ENCODE measurements around the gene KANSL1. TPM values are rescaled to one million over a fixed set of nuclear protein-coding genes. Genes with fewer than 3 reads are reported as not detected.

KANSL1 gene
- total and polyA plus RNA-seq, 2 donors (not counting 1 experiment from before 2014, with no cell fraction given): 8.4 to 78.6 TPM

DNA sequence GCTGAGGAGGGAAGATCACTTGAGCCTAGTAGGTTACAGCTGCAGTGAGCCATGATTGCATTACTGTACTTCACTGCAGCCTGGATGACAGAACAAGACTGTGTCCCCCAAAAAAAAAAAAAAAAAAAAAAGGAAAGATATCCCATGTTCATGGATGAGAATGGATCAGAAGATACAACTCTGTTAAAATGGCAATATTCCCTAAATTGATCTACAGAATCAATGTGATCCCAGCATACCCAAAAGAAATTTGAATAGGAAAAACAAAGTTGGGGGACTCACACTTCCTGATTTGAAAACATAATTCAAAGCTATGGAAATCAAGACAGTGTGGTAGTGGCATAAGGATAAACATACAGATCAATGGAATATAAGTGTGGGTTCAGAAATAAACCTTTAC is 12.7 kb upstream of the KANSL1 start:
- H3K4me2 ChIP-seq (ENCODE audit: extremely low read depth, insufficient read depth, low read length): no peak overlapping the region
- no peak overlapping the region for H3K9ac ChIP-seq (ENCODE audit: insufficient read depth, low read length)
- H4K20me1 ChIP-seq (ENCODE audit: control insufficient read depth, extremely low read depth, insufficient read depth, low read length): peaks cover 2% of the 10 kb centered on the region
- H3K9me3 ChIP-seq (ENCODE audit: control insufficient read depth, insufficient read depth, low read depth, low read length): no peaks in the 10 kb centered on the region
- no peaks in the 10 kb centered on the region for H3K27me3 ChIP-seq (ENCODE audit: control insufficient read depth, insufficient read depth, low read length)
- no peak overlapping the region for H3K4me3 ChIP-seq (replicated peaks in 1 of 4; ENCODE audit: control extremely low read depth in 1 of 4, insufficient read depth in 1 of 4, low read depth in 3 of 4, low read length in 4 of 4)
- no peak overlapping the region for H3K27ac ChIP-seq (ENCODE audit: insufficient read depth, low read length)
- no peak overlapping the region for H2AFZ ChIP-seq (ENCODE audit: low read length)
- no peaks in the 10 kb centered on the region for H3K4me1 ChIP-seq (ENCODE audit: control insufficient read depth, extremely low read depth, insufficient read depth, low read length)
- TF ChIP-seq, protein P1, sequence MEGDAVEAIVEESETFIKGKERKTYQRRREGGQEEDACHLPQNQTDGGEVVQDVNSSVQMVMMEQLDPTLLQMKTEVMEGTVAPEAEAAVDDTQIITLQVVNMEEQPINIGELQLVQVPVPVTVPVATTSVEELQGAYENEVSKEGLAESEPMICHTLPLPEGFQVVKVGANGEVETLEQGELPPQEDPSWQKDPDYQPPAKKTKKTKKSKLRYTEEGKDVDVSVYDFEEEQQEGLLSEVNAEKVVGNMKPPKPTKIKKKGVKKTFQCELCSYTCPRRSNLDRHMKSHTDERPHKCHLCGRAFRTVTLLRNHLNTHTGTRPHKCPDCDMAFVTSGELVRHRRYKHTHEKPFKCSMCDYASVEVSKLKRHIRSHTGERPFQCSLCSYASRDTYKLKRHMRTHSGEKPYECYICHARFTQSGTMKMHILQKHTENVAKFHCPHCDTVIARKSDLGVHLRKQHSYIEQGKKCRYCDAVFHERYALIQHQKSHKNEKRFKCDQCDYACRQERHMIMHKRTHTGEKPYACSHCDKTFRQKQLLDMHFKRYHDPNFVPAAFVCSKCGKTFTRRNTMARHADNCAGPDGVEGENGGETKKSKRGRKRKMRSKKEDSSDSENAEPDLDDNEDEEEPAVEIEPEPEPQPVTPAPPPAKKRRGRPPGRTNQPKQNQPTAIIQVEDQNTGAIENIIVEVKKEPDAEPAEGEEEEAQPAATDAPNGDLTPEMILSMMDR (conservative IDR thresholded peaks at IDR 0.05 in 1 of 2, IDR thresholded peaks at IDR 0.05 in 1 of 2; ENCODE audit: low read depth in 1 of 2, low read length in 2 of 2): no peak
- TF ChIP-seq EZH2 (IDR thresholded peaks at IDR 0.05; ENCODE audit: low read length, missing control alignments): no peak
- peaks cover 2% of the 10 kb centered on the region for H3K36me3 ChIP-seq (ENCODE audit: control insufficient read depth, insufficient read depth, low read length)
- no peak for DNase-seq (ENCODE audit: low read depth in 2 of 2)
- H3K79me2 ChIP-seq (ENCODE audit: control insufficient read depth, insufficient read depth, low read length): peaks cover 29% of the 10 kb centered on the region

DNA sequence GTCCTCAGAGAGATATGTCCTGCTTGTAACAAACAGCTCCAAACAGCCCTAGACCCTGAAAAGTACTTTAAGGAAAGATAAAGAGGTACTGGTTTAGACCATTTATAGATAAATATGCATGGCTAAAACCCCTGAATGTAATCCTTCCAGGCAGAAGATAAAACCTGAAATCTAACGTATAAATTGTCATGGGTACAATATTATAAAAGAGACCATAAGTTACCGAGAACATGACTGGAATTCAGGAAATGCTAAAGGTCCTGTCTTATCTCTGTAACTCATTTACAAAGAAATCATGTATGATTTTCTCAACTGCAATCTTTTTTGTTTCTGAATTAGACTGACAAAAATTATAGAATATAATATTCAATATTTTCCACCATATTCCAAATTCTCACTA is 9.2 kb upstream of the KANSL1 start:
- TF ChIP-seq EZH2 (IDR thresholded peaks at IDR 0.05; ENCODE audit: low read length, missing control alignments): no peak
- TF ChIP-seq, protein P1 (conservative IDR thresholded peaks at IDR 0.05 in 1 of 2, IDR thresholded peaks at IDR 0.05 in 1 of 2; ENCODE audit: low read depth in 1 of 2, low read length in 2 of 2): no peak
- H2AFZ ChIP-seq (ENCODE audit: low read length): no peak overlapping the region
- H3K27me3 ChIP-seq (ENCODE audit: control insufficient read depth, insufficient read depth, low read length): no peaks in the 10 kb centered on the region
- no peak overlapping the region for H3K9ac ChIP-seq (ENCODE audit: insufficient read depth, low read length)
- H4K20me1 ChIP-seq (ENCODE audit: control insufficient read depth, extremely low read depth, insufficient read depth, low read length): peaks cover 2% of the 10 kb centered on the region
- H3K27ac ChIP-seq (ENCODE audit: insufficient read depth, low read length): no peak overlapping the region
- peaks cover 39% of the 10 kb centered on the region for H3K79me2 ChIP-seq (ENCODE audit: control insufficient read depth, insufficient read depth, low read length)
- no peak for DNase-seq (ENCODE audit: low read depth in 2 of 2)
- no peaks in the 10 kb centered on the region for H3K9me3 ChIP-seq (ENCODE audit: control insufficient read depth, insufficient read depth, low read depth, low read length)
- H3K4me2 ChIP-seq (ENCODE audit: extremely low read depth, insufficient read depth, low read length): no peak overlapping the region
- peaks cover 5% of the 10 kb centered on the region for H3K4me1 ChIP-seq (ENCODE audit: control insufficient read depth, extremely low read depth, insufficient read depth, low read length)
- H3K4me3 ChIP-seq (replicated peaks in 1 of 4; ENCODE audit: control extremely low read depth in 1 of 4, insufficient read depth in 1 of 4, low read depth in 3 of 4, low read length in 4 of 4): no peak overlapping the region
- H3K36me3 ChIP-seq (ENCODE audit: control insufficient read depth, insufficient read depth, low read length): no peaks in the 10 kb centered on the region

DNA sequence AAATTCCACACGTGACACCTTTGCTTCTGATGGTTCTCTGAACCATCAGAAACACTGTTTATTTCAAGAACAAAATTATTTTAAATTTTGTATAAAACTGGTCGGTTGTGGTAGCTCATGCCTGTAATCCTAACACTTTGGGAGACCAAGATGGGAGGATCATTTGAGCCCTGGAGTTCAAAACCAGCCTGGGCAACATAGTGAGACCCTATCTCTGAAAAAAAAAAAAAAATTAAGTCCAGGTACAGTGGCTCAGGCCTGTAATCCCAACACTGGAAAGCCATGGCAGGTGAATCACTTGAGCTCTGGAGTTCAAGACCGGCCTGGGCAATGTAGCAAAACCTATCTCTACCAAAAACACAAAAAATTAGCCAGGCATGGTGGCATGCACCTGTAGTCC is 8.3 kb upstream of the KANSL1 start:
- no peak overlapping the region for H3K4me2 ChIP-seq (ENCODE audit: extremely low read depth, insufficient read depth, low read length)
- no peaks in the 10 kb centered on the region for H3K9me3 ChIP-seq (ENCODE audit: control insufficient read depth, insufficient read depth, low read depth, low read length)
- no peaks in the 10 kb centered on the region for H3K27me3 ChIP-seq (ENCODE audit: control insufficient read depth, insufficient read depth, low read length)
- H3K36me3 ChIP-seq (ENCODE audit: control insufficient read depth, insufficient read depth, low read length): no peaks in the 10 kb centered on the region
- H4K20me1 ChIP-seq (ENCODE audit: control insufficient read depth, extremely low read depth, insufficient read depth, low read length): peaks cover 2% of the 10 kb centered on the region
- no peak overlapping the region for H3K9ac ChIP-seq (ENCODE audit: insufficient read depth, low read length)
- no peak overlapping the region for H3K4me3 ChIP-seq (replicated peaks in 1 of 4; ENCODE audit: control extremely low read depth in 1 of 4, insufficient read depth in 1 of 4, low read depth in 3 of 4, low read length in 4 of 4)
- H3K4me1 ChIP-seq (ENCODE audit: control insufficient read depth, extremely low read depth, insufficient read depth, low read length): peaks cover 5% of the 10 kb centered on the region
- peaks cover 42% of the 10 kb centered on the region for H3K79me2 ChIP-seq (ENCODE audit: control insufficient read depth, insufficient read depth, low read length)
- H3K27ac ChIP-seq (ENCODE audit: insufficient read depth, low read length): no peak overlapping the region
- TF ChIP-seq EZH2 (IDR thresholded peaks at IDR 0.05; ENCODE audit: low read length, missing control alignments): no peak
- TF ChIP-seq, protein P1 (conservative IDR thresholded peaks at IDR 0.05 in 1 of 2, IDR thresholded peaks at IDR 0.05 in 1 of 2; ENCODE audit: low read depth in 1 of 2, low read length in 2 of 2): no peak
- H2AFZ ChIP-seq (ENCODE audit: low read length): no peak overlapping the region
- DNase-seq (ENCODE audit: low read depth in 2 of 2): no peak

All from fibroblast of lung (primary cell).